Suprapubic skin (tissue), 4 donors: ENCODE data around the gene DPM2. TPM values are rescaled to one million over a fixed set of nuclear protein-coding genes. Genes with fewer than 3 reads are reported as not detected.
A peak's percentile ranks its signal among the peaks of the same experiment; 100 is the strongest.

Experiments used
- DNase-seq, 2 donors: peaks; one replicate each; pipeline ENCODE4 v3.0.0-alpha.2; 2019; ENCODE audit warnings: low spot score in 2 of 2
- H3K27ac ChIP-seq: fragments of 200-600 bp; sonication (generic); one replicate; pipeline ENCODE4 v1.5.1; 2019
- H3K27me3 ChIP-seq: fragments of 200-600 bp; sonication (generic); one replicate; pipeline ENCODE4 v1.5.1; 2019
- H3K36me3 ChIP-seq: fragments of 200-600 bp; sonication (generic); one replicate; pipeline ENCODE4 v1.5.1; 2019
- H3K4me1 ChIP-seq: fragments of 200-600 bp; sonication (generic); one replicate; pipeline ENCODE4 v1.5.1; 2019
- H3K4me3 ChIP-seq: fragments of 200-600 bp; sonication (generic); one replicate; pipeline ENCODE4 v1.5.1; 2019; ENCODE audit warnings: mild to moderate bottlenecking
- H3K9me3 ChIP-seq: fragments of 200-600 bp; sonication (generic); one replicate; pipeline ENCODE4 v1.5.1; 2019
- CTCF ChIP-seq, 2 donors: fragments of 200-600 bp in 1 of 2; fragments of 450-650 bp in 1 of 2; sonication (generic) in 1 of 2; IDR thresholded peaks; one replicate each; pipeline ENCODE4 v1.5.1; 2016 to 2019; ENCODE audit warnings: antibody characterized with exemption in 2 of 2, mild to moderate bottlenecking in 1 of 2, moderate library complexity in 1 of 2
- EP300 ChIP-seq: sonication (generic); formaldehyde crosslinking; IDR thresholded peaks from one replicate; pipeline ENCODE4 v1.6.1; 2017; ENCODE audit warnings: antibody characterized with exemption
- POLR2A ChIP-seq, 2 donors: fragments of 450-650 bp; IDR thresholded peaks; one replicate each; pipeline ENCODE4 v1.6.1; 2017; ENCODE audit warnings: antibody characterized with exemption in 2 of 2, mild to moderate bottlenecking in 2 of 2, moderate library complexity in 2 of 2
- POLR2AphosphoS5 ChIP-seq, 3 donors: sonication (generic); formaldehyde crosslinking; IDR thresholded peaks; one replicate each; pipeline ENCODE4 v1.6.1; 2017; ENCODE audit warnings: antibody characterized with exemption in 3 of 3
- WGBS: methylation state at CpG from one replicate; pipeline ENCODE4 v1.1.5; 2018; 5-methylcytosine and 5-hydroxymethylcytosine counted together
- total RNA-seq, 4 donors: library from RNA; depleted of rRNA; stranded (reverse); fragments of >200 nt; gene quantifications; one replicate each; pipeline ENCODE4 v1.1.0, GENCODE V29; 2016

The DPM2 gene
- total RNA-seq, 4 donors from 2014 or later: 19.4 to 39.7 (median 30.6) TPM

- no peak for TF ChIP-seq EP300
- TF ChIP-seq CTCF (IDR thresholded peaks at IDR 0.05): peak; percentile 84
- TF ChIP-seq POLR2AphosphoS5 (IDR thresholded peaks at IDR 0.05): no peak
- TF ChIP-seq POLR2A (IDR thresholded peaks at IDR 0.05): no peak
- Histone ChIP-seq H3K27me3 (no peaks in the 10 kb centered on the region), H3K36me3 (peaks cover 51% of the 10 kb centered on the region), H3K4me1 (peaks cover 27% of the 10 kb centered on the region), H3K9me3 (no peaks in the 10 kb centered on the region), H3K27ac (no peak overlapping the region), H3K4me3 (no peak overlapping the region)
- 57% methylated on average over 12 of the region's 18 CpGs for WGBS
- DNase-seq: no peak
Measured at GRCh38 chr9:127942216-127943010, 4.8 kb upstream of the DPM2 start.

- Histone ChIP-seq H3K4me1 (peaks cover 31% of the 10 kb centered on the region), H3K27ac (no peak overlapping the region)
Measured at GRCh38 chr9:127941961-127942215, 4.2 kb upstream of the DPM2 start.

GRCh38 chr9:127941062-127941960 lies 3.7 kb upstream of the DPM2 start:
- H3K36me3 ChIP-seq: peaks cover 48% of the 10 kb centered on the region
- no peak for TF ChIP-seq EP300
- no peak for TF ChIP-seq POLR2AphosphoS5 (IDR thresholded peaks at IDR 0.05)
- no peak for TF ChIP-seq POLR2A (IDR thresholded peaks at IDR 0.05)
- no peak for TF ChIP-seq CTCF (IDR thresholded peaks at IDR 0.05)
- no peak for DNase-seq
- no peaks in the 10 kb centered on the region for H3K27me3 ChIP-seq
- H3K4me3 ChIP-seq: no peak overlapping the region
- H3K9me3 ChIP-seq: no peaks in the 10 kb centered on the region
- WGBS: 79% methylated on average over 16 of the region's 18 CpGs
- peaks cover 37% of the 10 kb centered on the region for H3K4me1 ChIP-seq
- H3K27ac ChIP-seq: no peak overlapping the region

More at GRCh38 chr9:127941961-127942215, 4.2 kb upstream of the DPM2 start:
- H3K27me3 ChIP-seq: no peaks in the 10 kb centered on the region
- H3K4me3 ChIP-seq: no peak overlapping the region
- no peak for DNase-seq
- 83% methylated on average over 2 of the region's 3 CpGs for WGBS
- no peak for TF ChIP-seq CTCF (IDR thresholded peaks at IDR 0.05)
- TF ChIP-seq POLR2AphosphoS5 (IDR thresholded peaks at IDR 0.05): no peak
- TF ChIP-seq POLR2A (IDR thresholded peaks at IDR 0.05): no peak
- TF ChIP-seq EP300: no peak
- H3K9me3 ChIP-seq: no peaks in the 10 kb centered on the region
- H3K36me3 ChIP-seq: peaks cover 49% of the 10 kb centered on the region

- TF ChIP-seq POLR2AphosphoS5 (IDR thresholded peaks at IDR 0.05): no peak
- no peak for TF ChIP-seq POLR2A (IDR thresholded peaks at IDR 0.05)
- no peak for TF ChIP-seq EP300
- TF ChIP-seq CTCF (IDR thresholded peaks at IDR 0.05): no peak
- WGBS: 88% methylated on average over 4 of the region's 4 CpGs
- H3K27ac ChIP-seq: no peak overlapping the region
- peaks cover 44% of the 10 kb centered on the region for H3K4me1 ChIP-seq
- H3K4me3 ChIP-seq: no peak overlapping the region
- no peak for DNase-seq
- H3K36me3 ChIP-seq: peaks cover 41% of the 10 kb centered on the region
- H3K27me3 ChIP-seq: no peaks in the 10 kb centered on the region
- no peaks in the 10 kb centered on the region for H3K9me3 ChIP-seq
Measured at GRCh38 chr9:127940593-127940992, 2.9 kb upstream of the DPM2 start.

- TF ChIP-seq POLR2A (IDR thresholded peaks at IDR 0.05) (no peak), EP300 (no peak), POLR2AphosphoS5 (IDR thresholded peaks at IDR 0.05) (no peak), CTCF (IDR thresholded peaks at IDR 0.05) (no peak)
- H3K27ac ChIP-seq: peak overlapping the region; percentile 55
- H3K4me3 ChIP-seq: peak overlapping the region; percentile 81
- no peaks in the 10 kb centered on the region for H3K9me3 ChIP-seq
- peaks cover 46% of the 10 kb centered on the region for H3K4me1 ChIP-seq
- peaks cover 29% of the 10 kb centered on the region for H3K36me3 ChIP-seq
- no peak for DNase-seq
- H3K27me3 ChIP-seq: no peaks in the 10 kb centered on the region
- WGBS: 29% methylated on average over 21 of the region's 25 CpGs
Measured at GRCh38 chr9:127938298-127938690, 640 bp upstream of the DPM2 start.
